GM12878 (cell line): ENCODE measurements around the gene BTBD7. TPM values are rescaled to one million over a fixed set of nuclear protein-coding genes. Genes with fewer than 3 reads are reported as not detected.

Experiments used
- ATAC-seq: fragments of 200-7000 bp; cut with Tn5 transposase; 3 replicates; pipeline ENCODE4 v1.9.1; 2020; ENCODE audit warnings: mild to moderate bottlenecking, moderate library complexity
- BruUV-seq: library from RNA; stranded (reverse); fragments of 400-500 nt; replicated peaks from 2 replicates; lab custom pipeline; 2021; lab: Mats Ljungman, UMichigan
- CTCF ChIA-PET: fragments of 300-600 bp; sonication (Branson Sonifier 250); formaldehyde crosslinking; extraction: SDS; loops from one replicate; lab custom pipeline; 2021; ENCODE audit warnings: inconsistent platforms; lab: Yijun Ruan, JAX
- POLR2A ChIA-PET: fragments of 350-600 bp; formaldehyde crosslinking; extraction: SDS; loops from one replicate; lab custom pipeline; 2021; ENCODE audit warnings: inconsistent platforms; lab: Charles Lee
- RAD21 ChIA-PET: fragments of 300-600 bp; sonication (Branson Sonifier 250); formaldehyde crosslinking; loops from one replicate; lab custom pipeline; 2023; ENCODE audit warnings: antibody characterized with exemption; ENCODE audit not compliant: unreplicated experiment; lab: Charles Lee
- SMC1A ChIA-PET: fragments of 300-600 bp; sonication (Branson Sonifier 250); formaldehyde crosslinking; loops from one replicate; lab custom pipeline; 2023; ENCODE audit not compliant: unreplicated experiment, uncharacterized antibody; lab: Charles Lee
- DNase-seq: peaks from one replicate; pipeline ENCODE4 v3.0.0-alpha.2; 2011; ENCODE audit warnings: low read depth, low spot score
- FAIRE-seq: peaks from 3 replicates; lab custom pipeline; 2011; peaks lifted over from hg19 to GRCh38; lab: Jason Lieb, UNC
- H2AFZ ChIP-seq: 2 replicates; pipeline ENCODE4 v1.6.0; 2011; ENCODE audit warnings: low read depth, low read length, control low read depth; ENCODE audit not compliant: control insufficient read depth
- H3K27ac ChIP-seq: 2 replicates; pipeline ENCODE4 v1.5.1; 2011; ENCODE audit warnings: control low read depth; ENCODE audit not compliant: control insufficient read depth, insufficient read depth
- H3K27me3 ChIP-seq, 2 experiments: replicated peaks in 1 of 2; 2 replicates each; pipeline versions ENCODE4 v1.6.0 to v1.6.1; 2011; ENCODE audit warnings: low read length in 1 of 2; ENCODE audit not compliant: control insufficient read depth in 2 of 2, insufficient read depth in 2 of 2
- H3K36me3 ChIP-seq, 2 experiments: 2 replicates each; pipeline ENCODE4 v1.5.1; 2011; ENCODE audit warnings: low read length in 1 of 2; ENCODE audit not compliant: control insufficient read depth in 2 of 2, insufficient read depth in 2 of 2
- H3K4me1 ChIP-seq: 2 replicates; pipeline ENCODE4 v1.6.1; 2011; ENCODE audit warnings: mild to moderate bottlenecking, low read length, moderate library complexity, mixed read lengths; ENCODE audit not compliant: control insufficient read depth, insufficient read depth
- H3K4me2 ChIP-seq: 2 replicates; pipeline ENCODE4 v1.6.0; 2011; ENCODE audit warnings: control low read depth; ENCODE audit not compliant: control insufficient read depth, insufficient read depth
- H3K4me3 ChIP-seq: fragments of 200-600 bp; sonication (generic); 2 replicates; pipeline ENCODE4 v1.5.1; 2016
- H3K79me2 ChIP-seq: 2 replicates; pipeline ENCODE4 v1.6.0; 2011; ENCODE audit warnings: low read length; ENCODE audit not compliant: control insufficient read depth, insufficient read depth
- H3K9ac ChIP-seq: 2 replicates; pipeline ENCODE4 v1.8.0; 2011; ENCODE audit warnings: low read length, control low read depth, mixed read lengths; ENCODE audit not compliant: control insufficient read depth, insufficient read depth
- H3K9me3 ChIP-seq: replicated peaks from 3 replicates; pipeline ENCODE4 v1.5.1; 2011; ENCODE audit warnings: mild to moderate bottlenecking, low read length; ENCODE audit not compliant: control insufficient read depth, insufficient read depth
- H4K20me1 ChIP-seq: 2 replicates; pipeline ENCODE4 v1.6.0; 2011; ENCODE audit not compliant: control insufficient read depth, insufficient read depth
- EED ChIP-seq: sonication (generic); IDR thresholded peaks from 2 replicates; pipeline ENCODE4 v1.6.1; 2016; ENCODE audit warnings: antibody characterized with exemption, low read depth
- EGR1 ChIP-seq, 2 experiments: IDR thresholded peaks; 1 replicate in 1 of 2; 2 replicates in 1 of 2; pipeline ENCODE4 v1.6.1; 2011 to 2012; ENCODE audit warnings: low read depth in 2 of 2, low read length in 2 of 2, borderline replicate concordance in 1 of 2, mild to moderate bottlenecking in 1 of 2, moderate library complexity in 1 of 2
- HDAC6 ChIP-seq: fragments of 200-600 bp; sonication (generic); IDR thresholded peaks from one replicate; pipeline ENCODE4 v1.8.0; 2017; ENCODE audit warnings: antibody characterized with exemption; ENCODE audit not compliant: unreplicated experiment
- PML ChIP-seq: IDR thresholded peaks from 2 replicates; pipeline ENCODE4 v1.6.1; 2012; ENCODE audit warnings: low read length, inconsistent platforms
- SMARCA5 ChIP-seq: fragments of 450-650 bp; IDR thresholded peaks from 2 replicates; pipeline ENCODE4 v1.6.1; 2017; ENCODE audit warnings: mild to moderate bottlenecking
- YY1 ChIP-seq: IDR thresholded peaks from 2 replicates; pipeline ENCODE4 v1.6.1; 2011; ENCODE audit warnings: low read depth, mild to moderate bottlenecking, low read length
- ZNF384 ChIP-seq: IDR thresholded peaks from 2 replicates; pipeline ENCODE4 v1.6.1; 2012; ENCODE audit warnings: low read depth, mild to moderate bottlenecking, low read length, improper control_type of control experiment, borderline replicate concordance
- WGBS: methylation state at CpG from one replicate; pipeline ENCODE4 v1.1.6; 2016; ENCODE audit warnings: low lambda C conversion rate; ENCODE audit not compliant: insufficient replicate concordance, insufficient coverage; ENCODE audit errors: missing lambda C conversion rate; 5-methylcytosine and 5-hydroxymethylcytosine counted together
- in situ Hi-C: fragments of 300-500 bp; cut with MboI; formaldehyde crosslinking; loops from 9 replicates; pipeline ENCODE4 v1.14.3; 2018; ENCODE audit warnings: mixed read lengths
- intact Hi-C: fragments of 100-400 bp; cut with micrococcal nuclease; formaldehyde crosslinking; loops from one replicate; pipeline ENCODE4 v1.14.2; 2022; ENCODE audit not compliant: unreplicated experiment
- polyA plus RNA-seq, 11 experiments: library from polyadenylated mRNA; depleted of rRNA in 4 of 11; unstranded in 6 of 11; stranded (reverse) in 5 of 11; fragments of >200 nt; fragmentation: Nextera tagmentation in 4 of 11; fragmentation: Illumina TruSeq in 1 of 11; extraction: Ambion mirVana in 4 of 11; extraction: Trizol in 1 of 11; gene quantifications; 1 replicate in 1 of 11; 2 replicates in 10 of 11; pipeline versions ENCODE4 v1.2.1 to v1.2.3, GENCODE V29; 2011 to 2016; ENCODE audit warnings: inconsistent platforms in 2 of 11, missing spikeins in 2 of 11, low read depth in 1 of 11
- total RNA-seq, 4 experiments: library from RNA; depleted of rRNA in 3 of 4; stranded (reverse); fragments of >200 nt in 3 of 4; fragmentation: Illumina TruSeq in 1 of 4; extraction: Trizol in 1 of 4; gene quantifications; 2 replicates each; pipeline versions ENCODE4 v1.2.1 to v1.2.3, GENCODE V29; 2013 to 2021
- TF ChIP-seq, protein P1 (sequence below): IDR thresholded peaks from 2 replicates; pipeline ENCODE4 v1.6.1; 2011; ENCODE audit warnings: low read depth, mild to moderate bottlenecking, low read length, moderate library complexity, borderline replicate concordance; ENCODE audit errors: extremely low read depth
- TF ChIP-seq, protein P2 (sequence below): fragments of 450-650 bp; IDR thresholded peaks from 2 replicates; pipeline ENCODE4 v1.6.1; 2017; ENCODE audit warnings: borderline replicate concordance
- TF ChIP-seq, protein P3 (sequence below): fragments of 450-650 bp; formaldehyde crosslinking; IDR thresholded peaks from 2 replicates; pipeline ENCODE4 v1.4.0; 2022; ENCODE audit warnings: mild to moderate bottlenecking, moderate library complexity
- TF ChIP-seq, protein P4 (sequence below): fragments of 450-650 bp; IDR thresholded peaks from 2 replicates; pipeline ENCODE4 v1.6.1; 2018; ENCODE audit warnings: borderline replicate concordance, mild to moderate bottlenecking; ENCODE audit not compliant: partially characterized antibody
- TF ChIP-seq, protein P5 (sequence below): fragments of 450-650 bp; formaldehyde crosslinking; IDR thresholded peaks from 2 replicates; pipeline ENCODE4 v1.4.0; 2020; ENCODE audit warnings: mild to moderate bottlenecking, moderate library complexity

Gene BTBD7
- total and polyA plus RNA-seq, 10 of the 15 experiments (the other 5 are each of a cell fraction or from before 2014, with no cell fraction given) = 3.6 to 17.0 (median 9.6) TPM

DNA sequence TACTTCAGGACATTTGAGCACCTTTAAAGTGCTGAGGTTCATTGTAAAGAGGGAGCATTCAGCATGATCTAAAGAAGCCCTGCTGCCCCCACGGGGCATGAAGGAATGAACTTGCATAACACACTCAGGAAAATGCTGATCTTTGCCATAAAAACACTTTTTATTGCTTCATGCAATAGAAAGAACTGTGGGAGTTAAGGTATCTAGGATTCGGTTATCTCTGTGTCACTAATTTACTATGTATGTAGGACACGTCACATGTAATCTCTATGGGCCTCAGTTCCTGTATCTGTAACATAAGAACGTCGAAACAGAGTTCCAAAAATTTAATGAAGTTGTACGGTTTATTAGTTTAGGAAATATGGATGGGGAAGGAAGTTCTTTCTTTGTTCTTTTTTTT is 33.0 kb downstream of the BTBD7 start:
- no peak overlapping the region for H3K9ac ChIP-seq
- FAIRE-seq (no peak), ATAC-seq (no peak), DNase-seq (no peak)
- ChIA-PET RAD21 (no interaction called here), POLR2A (interaction anchor here (0.6 kb wide), 1 partner anchor 111 kb away, joined by 4 read pairs; no protein-coding TSS in a partner anchor), SMC1A (interaction anchor here (1.1 to 1.9 kb wide), 2 partner anchors 12 to 14 kb away, joined by 3 to 7 read pairs; no protein-coding TSS in a partner anchor), CTCF (no interaction called here)
- H3K27me3 ChIP-seq = no peaks in the 10 kb centered on the region
- in situ Hi-C loops = no loop called here
- H3K27ac ChIP-seq = no peak overlapping the region
- no peak overlapping the region for H3K4me3 ChIP-seq
- H3K4me1 ChIP-seq = no peaks in the 10 kb centered on the region
- H3K9me3 ChIP-seq = no peaks in the 10 kb centered on the region
- intact Hi-C loops = no loop called here
- WGBS = 95% methylated on average over 6 of the region's 6 CpGs
- H4K20me1 ChIP-seq = peaks cover 5% of the 10 kb centered on the region; the same call in 1 of the 2 replicates
- BruUV-seq = no TSS peak
- peaks cover 0 to 2% of the 10 kb centered on the region in 2 experiments; a peak in 2 of 4 replicates for H3K36me3 ChIP-seq
- H2AFZ ChIP-seq = no peak overlapping the region
- H3K4me2 ChIP-seq = no peak overlapping the region
- H3K79me2 ChIP-seq = peaks cover 28% of the 10 kb centered on the region
- TF ChIP-seq EED (no peak), YY1 (no peak), ZNF384 (no peak), SMARCA5 (no peak), HDAC6 (no peak), EGR1 (IDR thresholded peaks at IDR 0.05; ENCODE audit: borderline replicate concordance in 1 of 2, low read depth in 2 of 2, low read length in 2 of 2) (no peak), PML (no peak)
- TF ChIP-seq, protein P1, sequence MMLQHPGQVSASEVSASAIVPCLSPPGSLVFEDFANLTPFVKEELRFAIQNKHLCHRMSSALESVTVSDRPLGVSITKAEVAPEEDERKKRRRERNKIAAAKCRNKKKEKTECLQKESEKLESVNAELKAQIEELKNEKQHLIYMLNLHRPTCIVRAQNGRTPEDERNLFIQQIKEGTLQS = no peak
- TF ChIP-seq, protein P2, sequence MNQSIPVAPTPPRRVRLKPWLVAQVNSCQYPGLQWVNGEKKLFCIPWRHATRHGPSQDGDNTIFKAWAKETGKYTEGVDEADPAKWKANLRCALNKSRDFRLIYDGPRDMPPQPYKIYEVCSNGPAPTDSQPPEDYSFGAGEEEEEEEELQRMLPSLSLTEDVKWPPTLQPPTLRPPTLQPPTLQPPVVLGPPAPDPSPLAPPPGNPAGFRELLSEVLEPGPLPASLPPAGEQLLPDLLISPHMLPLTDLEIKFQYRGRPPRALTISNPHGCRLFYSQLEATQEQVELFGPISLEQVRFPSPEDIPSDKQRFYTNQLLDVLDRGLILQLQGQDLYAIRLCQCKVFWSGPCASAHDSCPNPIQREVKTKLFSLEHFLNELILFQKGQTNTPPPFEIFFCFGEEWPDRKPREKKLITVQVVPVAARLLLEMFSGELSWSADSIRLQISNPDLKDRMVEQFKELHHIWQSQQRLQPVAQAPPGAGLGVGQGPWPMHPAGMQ = no peak
- TF ChIP-seq, protein P3, sequence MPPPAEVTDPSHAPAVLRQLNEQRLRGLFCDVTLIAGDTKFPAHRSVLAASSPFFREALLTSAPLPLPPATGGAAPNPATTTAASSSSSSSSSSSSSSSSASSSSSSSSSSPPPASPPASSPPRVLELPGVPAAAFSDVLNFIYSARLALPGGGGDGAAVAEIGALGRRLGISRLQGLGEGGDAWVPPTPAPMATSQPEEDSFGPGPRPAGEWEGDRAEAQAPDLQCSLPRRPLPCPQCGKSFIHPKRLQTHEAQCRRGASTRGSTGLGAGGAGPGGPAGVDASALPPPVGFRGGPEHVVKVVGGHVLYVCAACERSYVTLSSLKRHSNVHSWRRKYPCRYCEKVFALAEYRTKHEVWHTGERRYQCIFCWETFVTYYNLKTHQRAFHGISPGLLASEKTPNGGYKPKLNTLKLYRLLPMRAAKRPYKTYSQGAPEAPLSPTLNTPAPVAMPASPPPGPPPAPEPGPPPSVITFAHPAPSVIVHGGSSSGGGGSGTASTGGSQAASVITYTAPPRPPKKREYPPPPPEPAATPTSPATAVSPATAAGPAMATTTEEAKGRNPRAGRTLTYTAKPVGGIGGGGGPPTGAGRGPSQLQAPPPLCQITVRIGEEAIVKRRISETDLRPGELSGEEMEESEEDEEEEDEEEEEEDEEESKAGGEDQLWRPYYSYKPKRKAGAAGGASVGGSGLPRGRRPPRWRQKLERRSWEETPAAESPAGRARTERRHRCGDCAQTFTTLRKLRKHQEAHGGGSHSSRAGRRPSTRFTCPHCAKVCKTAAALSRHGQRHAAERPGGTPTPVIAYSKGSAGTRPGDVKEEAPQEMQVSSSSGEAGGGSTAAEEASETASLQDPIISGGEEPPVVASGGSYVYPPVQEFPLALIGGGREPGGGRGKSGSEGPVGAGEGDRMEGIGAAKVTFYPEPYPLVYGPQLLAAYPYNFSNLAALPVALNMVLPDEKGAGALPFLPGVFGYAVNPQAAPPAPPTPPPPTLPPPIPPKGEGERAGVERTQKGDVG (CRISPR knock-in tag) = no peak
- TF ChIP-seq, protein P4, sequence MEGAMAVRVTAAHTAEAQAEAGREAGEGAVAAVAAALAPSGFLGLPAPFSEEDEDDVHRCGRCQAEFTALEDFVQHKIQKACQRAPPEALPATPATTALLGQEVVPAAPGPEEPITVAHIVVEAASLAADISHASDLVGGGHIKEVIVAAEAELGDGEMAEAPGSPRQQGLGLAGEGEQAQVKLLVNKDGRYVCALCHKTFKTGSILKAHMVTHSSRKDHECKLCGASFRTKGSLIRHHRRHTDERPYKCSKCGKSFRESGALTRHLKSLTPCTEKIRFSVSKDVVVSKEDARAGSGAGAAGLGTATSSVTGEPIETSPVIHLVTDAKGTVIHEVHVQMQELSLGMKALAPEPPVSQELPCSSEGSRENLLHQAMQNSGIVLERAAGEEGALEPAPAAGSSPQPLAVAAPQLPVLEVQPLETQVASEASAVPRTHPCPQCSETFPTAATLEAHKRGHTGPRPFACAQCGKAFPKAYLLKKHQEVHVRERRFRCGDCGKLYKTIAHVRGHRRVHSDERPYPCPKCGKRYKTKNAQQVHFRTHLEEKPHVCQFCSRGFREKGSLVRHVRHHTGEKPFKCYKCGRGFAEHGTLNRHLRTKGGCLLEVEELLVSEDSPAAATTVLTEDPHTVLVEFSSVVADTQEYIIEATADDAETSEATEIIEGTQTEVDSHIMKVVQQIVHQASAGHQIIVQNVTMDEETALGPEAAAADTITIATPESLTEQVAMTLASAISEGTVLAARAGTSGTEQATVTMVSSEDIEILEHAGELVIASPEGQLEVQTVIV = no peak
- TF ChIP-seq, protein P5, sequence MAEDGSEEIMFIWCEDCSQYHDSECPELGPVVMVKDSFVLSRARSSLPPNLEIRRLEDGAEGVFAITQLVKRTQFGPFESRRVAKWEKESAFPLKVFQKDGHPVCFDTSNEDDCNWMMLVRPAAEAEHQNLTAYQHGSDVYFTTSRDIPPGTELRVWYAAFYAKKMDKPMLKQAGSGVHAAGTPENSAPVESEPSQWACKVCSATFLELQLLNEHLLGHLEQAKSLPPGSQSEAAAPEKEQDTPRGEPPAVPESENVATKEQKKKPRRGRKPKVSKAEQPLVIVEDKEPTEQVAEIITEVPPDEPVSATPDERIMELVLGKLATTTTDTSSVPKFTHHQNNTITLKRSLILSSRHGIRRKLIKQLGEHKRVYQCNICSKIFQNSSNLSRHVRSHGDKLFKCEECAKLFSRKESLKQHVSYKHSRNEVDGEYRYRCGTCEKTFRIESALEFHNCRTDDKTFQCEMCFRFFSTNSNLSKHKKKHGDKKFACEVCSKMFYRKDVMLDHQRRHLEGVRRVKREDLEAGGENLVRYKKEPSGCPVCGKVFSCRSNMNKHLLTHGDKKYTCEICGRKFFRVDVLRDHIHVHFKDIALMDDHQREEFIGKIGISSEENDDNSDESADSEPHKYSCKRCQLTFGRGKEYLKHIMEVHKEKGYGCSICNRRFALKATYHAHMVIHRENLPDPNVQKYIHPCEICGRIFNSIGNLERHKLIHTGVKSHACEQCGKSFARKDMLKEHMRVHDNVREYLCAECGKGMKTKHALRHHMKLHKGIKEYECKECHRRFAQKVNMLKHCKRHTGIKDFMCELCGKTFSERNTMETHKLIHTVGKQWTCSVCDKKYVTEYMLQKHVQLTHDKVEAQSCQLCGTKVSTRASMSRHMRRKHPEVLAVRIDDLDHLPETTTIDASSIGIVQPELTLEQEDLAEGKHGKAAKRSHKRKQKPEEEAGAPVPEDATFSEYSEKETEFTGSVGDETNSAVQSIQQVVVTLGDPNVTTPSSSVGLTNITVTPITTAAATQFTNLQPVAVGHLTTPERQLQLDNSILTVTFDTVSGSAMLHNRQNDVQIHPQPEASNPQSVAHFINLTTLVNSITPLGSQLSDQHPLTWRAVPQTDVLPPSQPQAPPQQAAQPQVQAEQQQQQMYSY (CRISPR knock-in tag) = no peak
